IPS DF 4.7 (cell line): ENCODE measurements around the gene DDX52.
"Not testable (repeated sequence)": the region's sequence is repeated elsewhere in the genome, so short reads cannot be mapped to it uniquely, and the experiment has no call there.

Experiments
- DNase-seq: peaks from one replicate; pipeline ENCODE4 v3.0.0-alpha.2; 2013; ENCODE audit warnings: low spot score; ENCODE audit errors: extremely low read depth

Gene DDX52, protein sequence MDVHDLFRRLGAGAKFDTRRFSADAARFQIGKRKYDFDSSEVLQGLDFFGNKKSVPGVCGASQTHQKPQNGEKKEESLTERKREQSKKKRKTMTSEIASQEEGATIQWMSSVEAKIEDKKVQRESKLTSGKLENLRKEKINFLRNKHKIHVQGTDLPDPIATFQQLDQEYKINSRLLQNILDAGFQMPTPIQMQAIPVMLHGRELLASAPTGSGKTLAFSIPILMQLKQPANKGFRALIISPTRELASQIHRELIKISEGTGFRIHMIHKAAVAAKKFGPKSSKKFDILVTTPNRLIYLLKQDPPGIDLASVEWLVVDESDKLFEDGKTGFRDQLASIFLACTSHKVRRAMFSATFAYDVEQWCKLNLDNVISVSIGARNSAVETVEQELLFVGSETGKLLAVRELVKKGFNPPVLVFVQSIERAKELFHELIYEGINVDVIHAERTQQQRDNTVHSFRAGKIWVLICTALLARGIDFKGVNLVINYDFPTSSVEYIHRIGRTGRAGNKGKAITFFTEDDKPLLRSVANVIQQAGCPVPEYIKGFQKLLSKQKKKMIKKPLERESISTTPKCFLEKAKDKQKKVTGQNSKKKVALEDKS

DNA sequence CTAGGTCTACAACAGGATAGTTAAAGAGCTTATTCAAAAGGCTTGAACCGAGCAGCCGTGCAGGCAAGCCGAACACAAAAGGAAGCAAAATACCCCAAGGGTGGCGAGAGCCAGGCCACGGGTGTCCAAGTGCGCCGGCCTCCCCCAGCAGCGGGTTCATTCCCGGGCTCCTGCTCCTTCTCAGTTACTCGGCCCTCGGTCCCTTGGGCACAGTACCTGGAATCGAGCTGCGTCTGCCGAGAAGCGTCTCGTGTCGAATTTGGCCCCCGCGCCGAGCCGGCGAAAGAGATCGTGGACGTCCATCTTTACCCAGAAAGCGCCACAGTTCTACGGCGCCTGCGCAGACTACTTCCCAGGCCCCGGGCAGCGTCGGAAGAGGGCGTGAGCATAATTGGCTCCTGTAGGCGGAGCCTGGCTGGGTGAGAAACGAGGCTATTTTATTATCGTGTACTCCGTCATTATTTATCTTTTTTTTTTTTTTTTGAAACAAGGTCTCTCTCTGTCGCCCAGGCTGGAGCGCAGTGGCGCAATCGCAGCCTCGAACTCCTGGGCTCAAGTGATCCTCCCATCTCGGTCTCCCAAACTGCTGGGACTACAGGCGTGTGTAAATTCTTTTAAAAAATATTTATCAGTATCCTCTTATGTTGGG is at the start of gene DDX52:
DDX52 (minus strand) TSS at position 329 of the 649 bp plus-strand sequence; CDS start at position 303, 26 bp downstream.
- DNase-seq: peak; percentile 38

- DNase-seq: no peak
Measured at GRCh38 chr17:37691807-37692206, 48.6 kb upstream of the DDX52 start.

DNA sequence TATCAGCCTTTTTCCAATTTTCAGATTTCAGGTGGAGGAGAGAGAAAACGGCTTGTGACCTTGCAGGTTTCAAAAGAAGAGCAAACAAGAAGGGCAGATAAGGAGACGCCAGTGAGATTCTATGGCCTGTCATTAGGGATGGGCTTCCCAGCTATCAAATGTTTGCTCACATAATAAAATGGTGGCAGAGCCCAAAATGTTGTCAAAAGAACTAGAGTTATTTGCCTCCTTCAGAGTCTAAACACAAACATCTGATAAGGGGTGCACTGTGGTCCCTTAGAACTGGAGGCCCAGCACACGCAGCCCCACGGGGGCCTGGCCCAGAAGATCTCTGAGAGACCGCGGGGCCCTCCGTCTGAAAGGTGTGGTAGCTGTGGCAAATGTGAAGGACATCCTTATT is 46.1 kb upstream of the DDX52 start:
- DNase-seq: no peak

DNA sequence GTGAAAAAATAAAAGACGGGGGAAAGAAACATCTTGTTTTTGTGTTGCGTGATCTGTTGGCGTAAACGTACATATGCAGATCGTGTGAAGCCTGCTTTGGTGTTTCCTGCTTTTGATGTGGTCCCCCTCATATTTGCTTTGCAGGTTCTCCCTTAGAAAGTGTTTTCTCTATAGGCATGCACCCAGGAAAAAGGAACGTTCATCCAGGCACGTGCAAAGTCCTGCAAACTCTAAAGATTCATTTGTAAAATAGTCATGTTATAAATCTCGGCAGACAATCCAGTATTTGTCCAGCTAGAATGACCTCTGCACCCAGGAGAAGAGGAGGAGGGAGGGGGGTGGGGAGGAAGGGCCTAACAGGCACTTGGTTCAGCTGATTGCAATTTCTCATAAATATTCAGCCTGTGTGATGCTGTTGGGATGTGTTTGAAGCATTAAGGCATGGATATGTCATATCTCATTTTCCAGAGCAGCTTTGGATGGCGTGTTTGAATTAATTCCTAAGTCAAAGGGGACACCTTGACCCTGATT is 40.3 kb upstream of the DDX52 start:
- no peak for DNase-seq

DNA sequence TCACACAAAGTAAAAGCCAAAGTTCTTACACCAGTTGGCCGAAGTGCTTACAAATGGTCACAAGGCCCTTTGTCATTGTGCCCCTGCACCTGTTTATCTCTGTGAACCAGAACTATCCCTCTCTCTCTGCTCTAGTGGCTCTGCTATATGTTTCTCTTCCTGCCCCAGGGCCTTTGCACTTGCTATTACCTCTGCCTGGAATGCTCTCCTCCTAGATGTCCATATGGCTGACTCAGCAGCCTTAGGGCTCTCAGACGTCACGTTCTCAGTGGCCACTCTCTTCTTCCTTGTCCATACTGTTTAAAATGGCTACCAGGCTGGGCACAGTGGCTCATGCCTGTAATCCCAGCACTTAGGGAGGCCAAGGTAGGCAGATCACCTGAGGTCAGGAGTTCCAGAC is 38.8 kb upstream of the DDX52 start:
- no peak for DNase-seq

DNA sequence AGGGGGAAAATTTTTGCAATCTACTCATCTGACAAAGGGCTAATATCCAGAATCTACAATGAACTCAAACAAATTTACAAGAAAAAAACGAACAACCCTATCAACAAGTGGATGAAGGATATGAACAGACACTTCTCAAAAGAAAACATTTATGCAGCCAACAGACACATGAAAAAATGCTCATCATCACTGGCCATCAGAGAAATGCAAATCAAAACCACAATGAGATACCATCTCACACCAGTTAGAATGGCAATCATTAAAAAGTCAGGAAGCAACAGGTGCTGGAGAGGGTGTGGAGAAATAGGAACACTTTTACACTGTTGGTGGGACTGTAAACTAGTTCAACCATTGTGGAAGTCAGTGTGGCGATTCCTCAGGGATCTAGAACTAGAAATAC is 36.7 kb upstream of the DDX52 start:
- not testable (repeated sequence) for DNase-seq

DNA sequence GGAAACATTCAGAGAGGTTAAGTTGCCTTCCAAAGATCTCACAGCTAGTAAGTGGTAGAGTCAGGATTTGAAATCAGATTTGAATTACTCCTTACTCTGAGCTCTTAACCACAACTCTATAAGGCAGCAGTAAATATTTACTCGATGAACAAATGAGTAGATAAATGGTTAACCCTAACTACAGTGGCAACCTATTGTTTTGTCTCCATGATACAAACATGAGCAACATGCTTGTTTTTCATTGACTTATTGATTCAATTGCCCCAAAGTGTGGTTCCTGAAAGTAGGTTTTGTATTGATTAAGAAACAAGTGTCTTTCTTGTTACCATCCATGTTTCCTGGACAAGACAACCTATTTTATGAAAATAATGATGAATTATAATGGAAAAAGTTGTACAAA is 34.8 kb upstream of the DDX52 start:
- DNase-seq: no peak

DNA sequence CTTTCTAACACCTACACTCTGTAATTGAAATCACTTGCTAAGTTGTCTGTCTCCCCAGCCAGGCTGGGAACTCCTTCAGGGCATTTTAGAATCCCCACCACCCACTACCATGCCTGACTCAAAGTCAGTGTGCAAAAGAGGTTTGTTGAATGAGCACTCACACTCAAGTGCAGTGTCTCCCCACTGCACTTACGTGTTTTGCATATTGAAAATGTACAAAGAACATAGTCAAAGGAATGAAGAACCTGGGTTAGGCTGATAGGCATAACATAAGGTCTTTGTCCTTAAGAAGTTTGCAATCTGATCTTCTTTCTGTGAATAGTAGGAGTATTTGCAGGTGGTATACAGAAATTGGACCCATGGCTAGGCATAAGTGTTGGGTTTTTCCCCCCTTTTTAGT is 33.8 kb upstream of the DDX52 start:
- DNase-seq: no peak

GRCh38 chr17:37676115-37676925 is 33.1 kb upstream of the DDX52 start:
- DNase-seq: no peak

- no peak for DNase-seq
Measured at GRCh38 chr17:37674511-37674910, 31.3 kb upstream of the DDX52 start.

DNA sequence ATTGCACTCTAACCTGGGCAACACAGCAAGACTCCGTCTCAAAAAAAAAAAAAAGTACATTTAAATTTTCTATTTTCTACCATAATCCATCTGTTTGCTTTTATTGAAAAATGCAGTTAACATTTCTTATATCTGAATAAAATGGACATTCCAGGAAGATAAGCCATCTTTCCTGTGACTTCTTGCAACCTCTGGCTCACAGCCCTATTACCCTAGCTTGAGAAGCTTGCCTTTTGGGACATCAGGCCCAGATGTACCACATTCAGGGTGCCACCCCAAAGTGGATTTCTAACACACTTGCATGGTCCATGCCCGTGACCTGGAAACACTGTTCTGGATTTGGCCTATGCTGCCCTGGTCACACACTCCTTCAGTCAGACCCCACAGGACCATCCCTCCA is 30.1 kb upstream of the DDX52 start:
- DNase-seq: no peak

- DNase-seq: no peak
Measured at GRCh38 chr17:37672548-37673078, 29.4 kb upstream of the DDX52 start.

DNA sequence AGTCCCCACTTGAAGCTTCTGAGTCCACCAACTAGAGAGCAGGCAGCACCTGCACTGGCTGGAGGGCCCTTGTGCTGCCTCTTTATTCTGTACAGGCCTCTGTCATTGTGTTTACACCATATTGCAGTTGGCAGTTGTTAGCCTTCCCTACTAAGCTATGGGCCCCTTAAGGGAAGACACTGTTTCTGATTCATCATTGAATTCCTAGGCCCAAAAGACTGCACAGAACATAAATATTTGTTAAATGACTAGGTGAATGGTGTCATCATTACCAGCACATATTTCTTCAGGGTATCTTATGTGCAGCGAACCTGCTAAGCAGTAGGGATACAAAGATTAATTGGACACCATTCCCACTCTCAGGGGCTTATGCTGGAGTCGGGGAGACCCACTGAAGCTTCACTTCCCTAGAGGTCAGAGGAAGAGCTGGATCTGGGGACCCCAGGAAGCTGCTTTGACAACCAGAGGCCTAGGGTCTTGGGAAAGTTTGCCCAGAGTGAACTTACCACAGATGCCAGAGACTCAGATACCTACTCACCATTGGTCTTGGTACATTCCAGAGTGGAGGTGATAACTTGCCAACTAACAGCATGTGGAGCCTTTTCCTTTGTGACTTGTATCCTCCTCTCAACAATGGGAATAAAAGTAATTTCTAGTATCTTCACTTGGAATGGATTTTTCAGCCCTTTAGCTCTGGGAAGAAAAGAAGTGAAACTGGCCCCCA is 28.7 kb upstream of the DDX52 start:
- DNase-seq: no peak

DNA sequence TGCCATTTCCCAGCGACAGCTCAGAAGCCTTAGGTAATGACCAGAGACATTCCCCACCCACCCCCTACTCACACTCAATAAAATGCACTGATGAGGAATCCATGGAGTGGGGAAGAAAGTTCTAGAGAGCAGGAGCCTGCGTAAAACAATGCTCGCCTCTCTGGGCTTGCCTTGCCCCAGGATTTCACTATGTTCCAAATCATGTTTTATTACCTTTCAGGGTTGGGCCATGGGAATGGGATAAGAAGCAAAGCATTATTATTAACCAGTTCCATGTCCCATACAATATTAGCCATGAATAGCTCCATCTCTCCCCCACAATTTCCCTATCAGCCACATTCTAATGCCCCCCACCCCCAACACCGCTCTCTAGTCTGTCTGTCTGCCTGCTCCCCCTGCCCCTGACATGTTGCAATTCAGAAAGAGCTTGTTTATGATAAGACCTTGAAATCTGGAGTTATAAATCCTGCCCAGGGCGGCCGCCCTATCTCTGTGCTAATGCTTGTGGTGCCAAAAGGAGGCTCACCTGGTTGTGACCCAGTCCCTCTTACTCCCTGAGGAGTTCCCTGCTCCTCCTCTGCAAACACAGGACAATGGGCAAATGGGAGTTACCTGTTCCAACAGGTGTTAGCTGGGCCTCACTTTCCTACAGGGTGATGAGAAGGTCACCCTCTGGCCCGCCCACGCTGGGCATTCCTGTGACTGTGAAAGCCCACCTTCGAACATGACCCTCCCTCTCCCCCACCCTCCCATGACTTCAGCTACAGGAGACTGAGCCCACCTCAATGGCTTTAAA is 28.0 kb upstream of the DDX52 start:
- no peak for DNase-seq

DNA sequence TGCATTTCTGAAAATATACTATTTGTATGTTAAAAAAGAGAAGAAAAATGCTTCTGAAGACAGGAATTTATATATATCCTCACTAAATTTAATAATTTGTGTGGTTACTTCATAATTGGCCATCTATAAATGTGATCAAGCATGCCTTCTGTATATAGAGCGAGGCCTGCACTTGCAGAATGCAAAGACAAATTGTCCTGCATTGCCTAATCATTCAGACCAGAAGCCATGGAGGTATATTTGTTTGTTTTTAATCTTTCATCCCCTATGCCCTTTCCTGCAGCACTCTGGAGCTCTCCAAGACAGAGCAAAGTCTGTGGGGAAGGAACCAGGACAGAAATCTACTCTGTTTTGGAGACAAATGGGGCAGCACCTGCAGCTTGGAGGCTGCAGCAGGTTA is 23.8 kb upstream of the DDX52 start:
- no peak for DNase-seq

DNA sequence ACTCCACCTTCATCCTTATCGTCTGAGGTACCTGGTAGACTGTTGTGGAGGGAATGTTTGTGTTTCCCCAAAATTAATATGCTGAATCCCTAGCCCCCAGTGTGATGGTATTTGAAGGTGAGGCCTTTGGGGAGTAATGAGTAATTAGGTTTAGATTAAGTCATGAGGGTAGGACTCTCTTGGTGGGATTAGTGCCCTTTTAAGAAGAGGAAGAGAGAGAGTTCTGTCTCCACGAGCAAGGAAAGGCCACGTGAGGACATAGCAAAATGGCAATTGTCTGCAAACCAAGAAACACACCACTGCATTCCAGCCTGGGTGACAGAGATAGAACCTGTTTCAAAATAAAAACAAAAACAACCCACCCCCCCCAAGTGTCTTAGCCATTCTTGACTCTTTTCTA is 21.0 kb upstream of the DDX52 start:
- no peak for DNase-seq

DNA sequence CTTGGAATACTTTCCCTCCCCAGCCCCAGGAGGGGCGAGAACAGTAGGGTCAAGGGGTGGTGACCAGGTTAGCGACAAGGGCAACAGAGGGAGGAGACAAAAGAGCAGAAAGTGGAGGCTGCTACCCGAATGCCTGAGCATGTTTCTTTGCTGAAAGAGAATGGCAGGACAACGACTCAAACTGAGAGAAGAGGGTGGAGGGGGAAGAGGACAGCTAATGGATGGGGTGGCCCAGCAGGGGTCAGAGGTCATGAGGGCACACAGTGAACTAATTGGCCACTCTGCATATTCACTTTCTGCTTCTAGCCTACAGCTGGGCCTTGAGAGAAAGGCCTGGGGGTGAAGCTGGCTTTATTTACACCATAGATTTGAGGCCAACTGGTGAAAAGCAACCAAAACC is 19.1 kb upstream of the DDX52 start:
- no peak for DNase-seq

DNA sequence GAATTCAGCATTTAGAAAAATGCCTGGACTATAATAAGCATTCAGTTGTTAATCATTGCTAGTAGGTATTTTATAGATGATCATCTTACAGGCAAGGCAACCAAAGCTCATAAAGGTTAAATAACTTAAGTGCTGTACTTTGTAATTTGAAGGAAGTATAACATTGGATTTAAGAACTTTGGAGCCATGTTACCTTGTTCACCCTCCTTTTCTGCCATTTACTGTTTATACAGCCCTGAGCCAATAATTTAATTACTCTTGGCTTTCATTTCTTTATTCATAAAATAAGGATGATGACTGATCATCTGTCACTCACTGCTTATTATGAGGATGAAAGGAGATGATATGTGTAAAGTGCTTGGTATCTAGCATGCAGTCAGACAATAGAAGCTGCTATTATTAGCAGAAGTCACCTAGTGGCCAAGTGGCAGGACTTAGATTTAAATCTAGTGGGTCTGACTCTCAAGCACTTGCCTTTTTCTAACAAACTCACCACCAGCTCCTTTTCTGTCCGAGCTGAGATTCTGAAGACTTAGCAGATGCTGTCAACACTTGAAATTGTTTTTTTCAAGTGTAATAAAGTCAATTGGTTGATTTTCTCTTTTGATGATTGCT is 18.3 kb upstream of the DDX52 start:
- DNase-seq: no peak

- no peak for DNase-seq
Measured at GRCh38 chr17:37659925-37660324, 16.7 kb upstream of the DDX52 start.
